ENCODE measurements around the gene PCBP2.
A peak's percentile ranks its signal among the peaks of the same experiment; 100 is the strongest.

The PCBP2 gene

GRCh38 chr12:53510181-53510812, 58.4 kb downstream of the PCBP2 start:
- peaks cover 73 to 90% (median 76%) of the 10 kb centered on the region in 11 experiments for H3K36me3 ChIP-seq
- H3K9ac ChIP-seq: no peak overlapping the region
- H3K4me3 ChIP-seq: no peak overlapping the region
- peaks cover 0 to 18% (median 0%) of the 10 kb centered on the region in 11 experiments; a peak in 4 of 22 replicates for H4K20me1 ChIP-seq
- H3K4me1 ChIP-seq: peaks cover 10 to 16% (median 12%) of the 10 kb centered on the region in 10 experiments
- TF ChIP-seq Cebpa-rat (IDR thresholded peaks at IDR 0.05): no peak
- no peak overlapping the region for H3K27ac ChIP-seq
- H3K4me2 ChIP-seq: no peak overlapping the region
- H3K9me3 ChIP-seq (replicated peaks in 1 of 11): no peaks in the 10 kb centered on the region
- no peaks in the 10 kb centered on the region for H3K27me3 ChIP-seq

GRCh38 chr12:53513712-53514410, 62.0 kb downstream of the PCBP2 start:
- H3K9me3 ChIP-seq (replicated peaks in 1 of 11): no peaks in the 10 kb centered on the region
- no peaks in the 10 kb centered on the region; a peak in 1 of 22 replicates for H4K20me1 ChIP-seq
- H3K9ac ChIP-seq: peak overlapping the region in 3 of 11 experiments; percentile 19 to 36 (median 24); a peak in 2 of 22 replicates
- H3K4me1 ChIP-seq: peaks cover 2 to 15% (median 3%) of the 10 kb centered on the region in 10 experiments
- no peak overlapping the region for H3K27ac ChIP-seq
- no peaks in the 10 kb centered on the region for H3K27me3 ChIP-seq
- no peak overlapping the region for H3K4me2 ChIP-seq
- H3K36me3 ChIP-seq: peaks cover 83 to 100% (median 88%) of the 10 kb centered on the region in 11 experiments
- H3K4me3 ChIP-seq: no peak overlapping the region
- TF ChIP-seq Cebpa-rat (IDR thresholded peaks at IDR 0.05): no peak

DNA sequence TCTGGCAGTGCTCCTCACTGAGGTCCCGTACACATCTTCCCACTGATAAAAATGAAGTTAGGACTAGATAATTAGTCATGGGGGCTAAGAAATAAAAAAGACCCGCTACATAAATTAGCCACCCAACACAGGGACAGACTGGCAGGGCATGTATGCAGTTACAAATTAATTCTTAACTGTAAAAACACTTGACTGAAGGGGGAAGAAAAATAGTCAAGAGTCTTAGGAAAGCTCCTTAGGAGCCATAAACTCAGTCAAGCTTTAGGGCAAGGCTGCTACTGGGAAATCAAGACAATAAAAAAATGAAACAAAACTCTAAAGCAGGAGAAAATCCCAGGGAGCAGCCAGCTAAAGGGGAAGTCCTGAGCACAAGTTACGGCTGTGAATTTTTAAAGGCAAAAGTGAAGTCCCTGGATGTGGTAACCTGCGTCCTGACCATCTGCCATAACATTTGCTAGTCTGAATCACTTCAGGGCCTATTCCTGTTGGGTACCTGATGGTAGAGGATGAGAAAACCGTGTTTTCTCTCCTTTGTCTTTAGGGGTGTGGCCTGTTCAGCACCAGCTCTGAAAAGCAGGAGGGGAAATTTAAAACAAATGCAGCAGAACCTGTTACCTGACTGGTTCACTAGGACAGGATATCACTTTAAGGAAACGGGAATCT, 62.9 kb downstream of the PCBP2 start:
- peaks cover 3 to 15% (median 5%) of the 10 kb centered on the region in 10 experiments for H3K4me1 ChIP-seq
- H3K9me3 ChIP-seq (replicated peaks in 1 of 11): no peaks in the 10 kb centered on the region
- peaks cover 92 to 100% (median 97%) of the 10 kb centered on the region in 11 experiments for H3K36me3 ChIP-seq
- no peaks in the 10 kb centered on the region for H3K27me3 ChIP-seq
- peaks cover 0 to under 1% (median 0%) of the 10 kb centered on the region in 11 experiments; a peak in 2 of 22 replicates for H4K20me1 ChIP-seq
- H3K4me3 ChIP-seq: no peak overlapping the region
- H3K4me2 ChIP-seq: no peak overlapping the region
- H3K9ac ChIP-seq: 0 out of 22 replicates have a peak overlapping the region, but pooled peaks of 1 of the 11 experiments have one; percentile 6
- no peak overlapping the region for H3K27ac ChIP-seq
- no peak for TF ChIP-seq Cebpa-rat (IDR thresholded peaks at IDR 0.05)

DNA sequence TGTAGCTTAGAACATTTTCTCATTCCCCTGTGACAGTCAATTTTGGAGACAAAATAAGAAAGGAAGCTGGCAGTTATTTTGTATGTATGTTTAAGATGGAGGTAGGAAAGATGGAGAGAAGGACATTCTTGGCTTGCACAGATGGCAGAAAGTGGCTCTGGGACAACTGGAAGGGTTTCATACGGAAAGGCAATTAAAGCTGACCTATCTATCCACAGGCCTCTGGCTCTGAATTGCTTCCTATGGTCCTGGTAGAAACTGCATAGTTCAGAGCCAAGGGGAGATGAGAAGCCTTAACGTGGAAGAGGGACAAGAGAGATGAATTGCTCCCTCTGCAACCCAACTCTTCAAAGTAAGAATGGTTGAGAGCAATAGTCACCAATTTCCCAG, 63.4 kb downstream of the PCBP2 start:
- Histone ChIP-seq H3K27ac (no peak overlapping the region), H3K9me3 (replicated peaks in 1 of 11) (no peaks in the 10 kb centered on the region), H3K9ac (no peak overlapping the region), H3K4me1 (peaks cover 8 to 20% (median 11%) of the 10 kb centered on the region in 10 experiments), H3K4me3 (no peak overlapping the region), H3K36me3 (peaks cover 94 to 100% (median 98%) of the 10 kb centered on the region in 11 experiments), H3K4me2 (no peak overlapping the region), H3K27me3 (no peaks in the 10 kb centered on the region), H4K20me1 (peaks cover 0 to 6% (median 0%) of the 10 kb centered on the region in 11 experiments; a peak in 5 of 22 replicates)
- TF ChIP-seq Cebpa-rat (IDR thresholded peaks at IDR 0.05): no peak

DNA sequence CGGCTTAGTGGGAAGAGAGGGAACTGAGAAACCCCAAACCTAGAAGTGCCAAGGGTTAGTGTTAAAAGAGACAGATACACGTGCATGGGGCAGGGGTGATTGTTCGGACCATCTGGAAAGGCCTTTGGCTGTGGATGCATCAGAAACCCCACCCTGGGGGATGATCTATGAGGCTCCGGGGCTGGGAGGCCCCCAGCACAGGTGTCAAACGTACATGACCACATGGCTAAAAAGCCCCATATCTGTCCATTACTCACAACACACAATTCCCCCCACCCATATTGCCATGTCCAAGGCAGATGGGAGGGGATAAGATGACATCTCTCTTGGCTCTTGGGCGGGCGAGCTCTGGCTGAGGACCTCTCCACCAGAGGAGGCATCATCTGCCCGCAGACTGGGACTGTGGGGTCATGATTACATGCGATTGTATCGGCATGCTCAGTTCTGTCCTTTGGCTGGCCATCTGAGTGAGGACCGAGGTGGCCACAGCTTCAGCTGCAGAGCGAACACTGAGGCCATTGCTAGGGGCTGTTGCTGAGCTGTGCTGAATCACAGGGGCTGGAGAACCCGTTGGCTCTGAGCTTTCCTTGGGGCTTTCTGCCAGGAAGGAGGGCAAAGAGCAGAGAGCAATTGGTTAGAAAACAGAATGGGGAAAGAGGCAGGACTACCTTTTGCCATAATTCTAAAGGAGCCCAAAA, 65.0 kb downstream of the PCBP2 start:
- no peak for TF ChIP-seq Cebpa-rat (IDR thresholded peaks at IDR 0.05)
- Histone ChIP-seq H3K27ac (no peak overlapping the region), H3K4me2 (0 out of 22 replicates have a peak overlapping the region, but pooled peaks of 1 of the 11 experiments have one; percentile 9), H3K36me3 (peaks cover 93 to 100% (median 98%) of the 10 kb centered on the region in 11 experiments), H3K9ac (no peak overlapping the region), H3K27me3 (no peaks in the 10 kb centered on the region), H3K4me3 (no peak overlapping the region), H3K4me1 (peaks cover 11 to 26% (median 18%) of the 10 kb centered on the region in 10 experiments), H3K9me3 (replicated peaks in 1 of 11) (no peaks in the 10 kb centered on the region), H4K20me1 (peaks cover 0 to 7% (median 0%) of the 10 kb centered on the region in 11 experiments; a peak in 5 of 22 replicates)

- Histone ChIP-seq H3K27ac (no peak overlapping the region), H3K9me3 (replicated peaks in 1 of 11) (no peaks in the 10 kb centered on the region), H3K4me3 (no peak overlapping the region), H3K27me3 (no peaks in the 10 kb centered on the region), H3K36me3 (peaks cover 93 to 100% (median 98%) of the 10 kb centered on the region in 11 experiments), H3K9ac (no peak overlapping the region), H3K4me1 (peaks cover 11 to 26% (median 18%) of the 10 kb centered on the region in 10 experiments), H4K20me1 (peaks cover 0 to 7% (median 0%) of the 10 kb centered on the region in 11 experiments; a peak in 5 of 22 replicates), H3K4me2 (no peak overlapping the region)
- no peak for TF ChIP-seq Cebpa-rat (IDR thresholded peaks at IDR 0.05)
Measured at GRCh38 chr12:53518381-53518780, 66.5 kb downstream of the PCBP2 start.

- Histone ChIP-seq H3K4me2 (no peak overlapping the region), H3K27me3 (no peaks in the 10 kb centered on the region), H3K4me1 (peaks cover 8 to 19% (median 14%) of the 10 kb centered on the region in 10 experiments), H4K20me1 (peaks cover 0 to 7% (median 0%) of the 10 kb centered on the region in 11 experiments; a peak in 4 of 22 replicates), H3K4me3 (no peak overlapping the region), H3K27ac (no peak overlapping the region), H3K9me3 (replicated peaks in 1 of 11) (no peaks in the 10 kb centered on the region), H3K9ac (no peak overlapping the region), H3K36me3 (peaks cover 90 to 100% (median 93%) of the 10 kb centered on the region in 11 experiments)
- no peak for TF ChIP-seq Cebpa-rat (IDR thresholded peaks at IDR 0.05)
Measured at GRCh38 chr12:53523131-53523530, 71.2 kb downstream of the PCBP2 start.

- H3K4me3 ChIP-seq: no peak overlapping the region
- TF ChIP-seq Cebpa-rat (IDR thresholded peaks at IDR 0.05): no peak
- no peak overlapping the region for H3K4me2 ChIP-seq
- no peak overlapping the region for H3K9ac ChIP-seq
- H3K9me3 ChIP-seq (replicated peaks in 1 of 11): no peaks in the 10 kb centered on the region
- H3K27me3 ChIP-seq: no peaks in the 10 kb centered on the region
- H3K36me3 ChIP-seq: peaks cover 85 to 100% (median 91%) of the 10 kb centered on the region in 11 experiments
- no peak overlapping the region for H3K27ac ChIP-seq
- H4K20me1 ChIP-seq: peaks cover 0 to 7% (median 0%) of the 10 kb centered on the region in 11 experiments; a peak in 4 of 22 replicates
- H3K4me1 ChIP-seq: peaks cover 8 to 17% (median 13%) of the 10 kb centered on the region in 10 experiments
Measured at GRCh38 chr12:53524476-53524875, 72.6 kb downstream of the PCBP2 start.
